Measurements from ENCODE around the gene RLN3.

DNA sequence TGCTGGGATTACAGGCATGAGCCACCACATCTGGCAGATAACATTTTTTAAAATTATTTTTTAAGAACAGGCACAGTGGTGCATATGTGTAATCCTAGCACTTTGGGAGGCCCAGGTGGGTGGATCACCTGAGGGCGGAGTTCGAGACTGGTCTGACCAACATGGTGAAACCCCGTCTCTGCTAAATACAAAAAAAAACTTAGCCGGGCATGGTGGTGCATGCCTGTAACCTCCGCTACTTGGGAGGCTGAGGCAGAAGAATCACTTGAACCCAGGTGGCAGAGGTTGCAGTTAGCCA is 34.6 kb downstream of the RLN3 start:
- no peak for TF ChIP-seq POLR2AphosphoS5 (IDR thresholded peaks at IDR 0.05; ENCODE audit: borderline replicate concordance, low read depth, low read length)
- TF ChIP-seq EZH2 (IDR thresholded peaks at IDR 0.05), result no peak
- no peak for TF ChIP-seq FOXP2 (optimal IDR thresholded peaks at IDR 0.05; ENCODE audit: control extremely low read depth, extremely low read length, insufficient read depth)
